HS-27A (cell line): Measurements from ENCODE around the gene MEMO1.
"Not testable (repeated sequence)": the region's sequence is repeated elsewhere in the genome, so short reads cannot be mapped to it uniquely, and the experiment has no call there.

Source experiments
- DNase-seq: peaks from one replicate; pipeline ENCODE4 v3.0.0-alpha.2; 2012; ENCODE audit warnings: low read depth, missing footprints

Gene MEMO1

DNA sequence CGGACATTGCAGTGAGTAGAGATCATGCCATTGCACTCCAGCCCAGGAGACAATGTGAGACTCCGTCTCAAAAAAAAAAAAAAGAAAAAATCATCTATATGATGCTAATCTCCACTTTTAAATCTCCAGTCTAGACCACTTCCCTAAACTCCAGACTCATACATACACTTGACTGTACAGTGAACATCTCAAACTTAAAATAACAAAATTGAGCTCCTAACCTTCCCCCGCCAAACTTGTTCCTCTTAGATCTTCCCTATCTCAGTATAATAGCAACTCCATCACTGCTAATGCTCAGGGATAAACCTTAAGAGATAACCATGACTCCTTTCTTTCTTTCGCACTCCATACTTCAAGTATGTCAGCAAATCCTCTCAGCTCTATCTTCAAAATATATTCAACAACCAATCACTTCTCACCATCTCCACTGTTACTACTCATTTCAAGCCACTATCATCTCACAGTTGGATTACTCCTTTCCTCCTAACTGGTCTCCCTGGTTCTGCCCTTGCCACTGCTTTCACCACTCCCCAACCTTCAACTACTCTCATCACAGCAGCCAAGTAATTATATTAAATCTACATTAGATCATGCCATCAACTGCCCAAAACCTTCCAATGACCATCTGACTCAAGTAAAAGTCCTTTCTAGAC, 12.0 kb downstream of the MEMO1 start:
- no peak for DNase-seq

- no peak for DNase-seq
Observed at GRCh38 chr2:31997653-31998052, 13.2 kb downstream of the MEMO1 start.

DNA sequence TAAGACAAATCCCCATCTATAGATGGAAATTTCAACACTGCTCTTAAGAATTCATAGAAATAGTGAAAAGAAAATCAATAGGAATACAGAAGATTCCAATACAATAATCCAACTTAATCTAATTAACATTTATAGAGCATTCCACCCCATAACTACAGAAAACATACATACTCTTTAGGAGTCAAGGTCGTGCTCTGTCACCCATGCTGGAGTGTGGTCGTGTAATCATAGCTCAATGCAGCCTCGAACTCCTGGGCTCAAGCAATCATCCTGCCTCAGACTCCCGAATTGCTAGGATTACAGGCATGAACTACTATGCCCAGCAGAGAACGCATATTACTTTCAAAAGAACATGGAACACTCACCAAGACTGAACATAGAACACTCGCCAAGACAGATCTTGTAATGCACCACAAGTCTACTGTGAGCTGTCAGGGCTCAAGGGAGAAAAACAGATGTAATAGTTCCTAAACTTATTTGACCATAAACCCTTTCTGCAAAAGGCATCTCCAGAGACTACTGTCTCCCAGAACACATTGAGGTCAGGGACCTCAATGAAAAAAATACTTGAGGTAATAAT, 14.1 kb downstream of the MEMO1 start:
- no peak for DNase-seq

- DNase-seq: no peak
Observed at GRCh38 chr2:31992934-31993333, 17.9 kb downstream of the MEMO1 start.

- no peak for DNase-seq
Observed at GRCh38 chr2:31992025-31992579, 18.7 kb downstream of the MEMO1 start.

DNA sequence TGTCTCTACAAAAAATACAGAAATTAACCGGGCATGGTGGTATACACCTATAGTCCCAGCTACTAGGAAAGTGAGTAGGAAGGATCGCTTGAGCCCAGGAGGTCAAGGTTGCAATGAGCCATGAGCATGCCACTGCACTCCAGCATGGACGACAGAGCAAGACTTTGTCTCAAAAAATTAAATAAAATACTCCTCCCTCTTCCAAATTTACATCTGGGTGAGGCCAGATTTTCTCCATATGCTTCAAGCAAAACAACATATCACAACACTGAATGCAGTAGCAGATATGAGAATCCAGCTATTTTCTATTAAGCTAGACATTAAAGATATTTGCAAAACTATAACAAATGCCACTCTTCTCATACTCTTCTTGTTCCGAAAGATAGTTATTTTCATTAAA, 20.9 kb downstream of the MEMO1 start:
- no peak for DNase-seq

- DNase-seq: no peak
Observed at GRCh38 chr2:31987454-31988220, 23.2 kb downstream of the MEMO1 start.

- DNase-seq: no peak
Observed at GRCh38 chr2:31986906-31987305, 23.9 kb downstream of the MEMO1 start.

- DNase-seq: no peak
Observed at GRCh38 chr2:31983762-31984467, 26.9 kb downstream of the MEMO1 start.

DNA sequence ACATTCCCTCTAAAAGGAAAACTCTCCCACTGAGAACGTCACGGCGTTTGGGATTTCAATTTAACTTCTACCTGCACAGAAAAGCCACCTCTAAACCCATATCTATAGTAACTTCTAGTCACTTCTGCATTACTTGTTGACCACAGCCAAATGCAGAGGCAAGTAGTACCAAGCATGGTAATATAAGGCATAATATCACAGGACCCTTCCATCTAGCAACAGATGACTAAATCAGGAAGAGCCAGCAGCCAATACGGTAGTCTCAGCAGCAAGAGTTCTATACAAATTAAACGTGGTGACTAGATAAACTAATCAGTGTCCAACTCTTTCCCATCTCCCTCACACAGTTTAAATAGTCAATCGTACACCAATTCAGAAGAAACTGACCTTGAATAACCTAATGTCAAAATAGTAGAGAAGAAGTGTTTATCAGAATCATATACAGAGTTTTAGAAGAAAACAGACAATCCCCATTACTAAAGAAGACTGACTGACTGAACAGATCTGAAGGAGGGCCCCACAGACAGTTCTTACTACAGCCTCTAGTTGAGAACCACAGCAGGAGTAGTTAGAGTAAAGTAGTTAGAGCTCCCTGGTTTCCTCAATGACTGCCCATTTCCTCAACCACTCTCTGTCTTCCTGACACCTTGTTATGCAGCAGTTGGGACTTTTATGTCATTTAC, 30.0 kb downstream of the MEMO1 start:
- no peak for DNase-seq

- DNase-seq: no peak
Observed at GRCh38 chr2:31979956-31980355, 30.9 kb downstream of the MEMO1 start.

DNA sequence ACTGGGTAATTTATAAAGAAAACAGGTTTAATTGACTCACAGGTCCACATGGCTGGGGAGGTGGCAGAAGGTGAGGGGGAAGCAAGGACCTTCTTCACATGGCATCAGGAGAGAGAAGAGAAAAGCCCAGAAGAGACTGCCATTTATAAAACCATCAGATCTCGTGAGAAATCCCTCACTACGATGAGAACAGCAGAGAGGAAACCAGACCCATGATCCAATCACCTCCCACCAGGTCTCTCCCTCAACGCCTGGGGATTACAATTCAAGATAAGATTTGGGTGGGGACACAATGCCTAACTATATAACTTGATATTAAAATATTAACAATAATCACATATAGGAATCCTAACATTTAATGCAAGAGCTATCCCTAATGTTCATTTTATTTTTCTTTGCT, 31.8 kb downstream of the MEMO1 start:
- DNase-seq: no peak

GRCh38 chr2:31978436-31978835, 32.4 kb downstream of the MEMO1 start:
- DNase-seq: no peak

DNA sequence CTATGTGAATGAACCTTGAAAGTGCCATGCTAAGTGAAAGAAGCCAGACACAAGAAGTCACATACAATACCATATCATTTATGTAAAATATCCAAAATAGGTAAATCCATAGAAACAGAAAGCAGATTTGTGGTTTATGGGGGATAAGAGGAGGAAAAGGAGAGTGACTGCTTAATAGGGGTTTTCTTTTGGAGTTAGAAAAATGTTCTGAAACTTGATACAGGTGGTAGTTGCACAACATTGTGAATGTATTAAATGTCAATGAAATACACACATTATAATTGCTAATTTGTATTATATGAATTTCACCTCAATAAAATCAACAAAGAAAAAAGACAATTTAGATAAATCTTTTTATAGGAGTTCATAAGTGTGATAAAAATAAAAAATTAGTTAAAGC, 37.1 kb downstream of the MEMO1 start:
- DNase-seq: no peak

DNA sequence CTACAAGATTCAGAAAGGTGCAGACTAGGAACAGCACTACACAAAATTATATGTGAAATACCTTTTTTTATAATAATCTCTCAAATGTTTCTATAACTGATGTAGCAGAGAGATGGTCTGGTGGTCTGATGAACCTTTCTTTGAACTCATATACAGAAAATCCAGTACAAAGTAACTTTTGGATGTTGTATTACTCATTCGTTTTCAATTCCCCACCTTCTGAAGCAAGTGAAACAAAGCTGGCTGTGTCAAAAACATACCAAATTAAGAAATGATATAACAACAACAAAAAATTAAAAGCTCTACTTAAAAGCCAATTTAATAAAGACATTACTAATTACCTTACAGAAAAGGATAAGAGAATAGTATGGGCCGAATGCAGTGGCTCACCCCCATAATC, 38.7 kb downstream of the MEMO1 start:
- no peak for DNase-seq

DNA sequence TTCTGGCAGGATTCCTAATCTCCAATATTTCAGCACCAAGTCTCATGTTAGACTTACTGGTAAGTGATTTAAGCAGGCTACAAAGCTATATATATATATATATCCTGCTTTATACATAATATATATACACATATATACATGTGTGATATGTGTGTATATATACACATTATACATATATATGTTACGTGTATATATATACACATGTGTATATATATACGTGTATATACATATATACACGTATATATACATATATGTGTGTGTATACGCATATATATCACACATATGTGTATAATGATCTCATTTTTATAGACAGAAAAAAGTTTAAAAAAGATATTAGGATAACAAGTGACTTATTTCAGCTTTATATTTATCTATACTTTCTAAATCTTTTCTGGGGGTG, 41.6 kb downstream of the MEMO1 start:
- no peak for DNase-seq

DNA sequence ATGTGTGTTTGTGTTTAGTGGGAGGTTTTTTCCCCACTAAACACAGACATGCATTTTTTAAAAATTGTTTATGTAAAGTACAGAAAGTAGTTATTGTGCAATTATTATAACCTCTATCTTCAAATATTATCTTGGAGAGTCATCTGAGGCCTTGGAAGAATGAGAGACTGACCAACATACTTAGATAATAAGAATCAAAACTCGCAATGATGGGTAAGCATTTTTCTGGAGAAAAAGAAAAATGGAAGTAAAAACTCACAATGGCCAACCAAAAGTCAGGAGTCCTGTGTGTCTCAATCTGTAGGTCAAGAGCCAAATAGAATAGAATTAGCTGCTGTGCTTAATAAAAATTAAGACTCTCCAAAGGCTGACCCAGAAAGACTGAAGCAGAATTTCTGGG, 43.0 kb downstream of the MEMO1 start:
- no peak for DNase-seq

GRCh38 chr2:31966402-31966801, 44.4 kb downstream of the MEMO1 start:
- not testable (repeated sequence) for DNase-seq

DNA sequence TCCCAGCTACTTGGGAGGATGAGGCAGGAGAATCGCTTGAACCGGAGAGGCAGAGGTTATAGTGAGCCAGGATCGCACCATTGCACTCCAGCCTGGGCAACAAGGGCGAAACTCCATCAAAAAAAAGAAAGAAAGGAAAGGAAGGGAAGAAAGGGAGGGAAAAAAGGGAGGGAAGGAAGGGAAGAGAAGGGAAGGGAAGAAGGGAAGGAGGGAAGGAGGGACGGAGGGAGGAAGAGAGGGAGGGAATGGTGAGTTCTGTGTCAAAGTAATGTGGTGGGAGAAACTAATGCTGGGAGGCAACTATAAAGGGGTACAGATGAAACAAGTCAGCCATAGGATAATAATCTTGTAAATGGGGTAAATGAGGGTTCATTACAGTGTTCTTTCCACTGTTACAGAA, 45.7 kb downstream of the MEMO1 start:
- DNase-seq: no peak

GRCh38 chr2:31962757-31963361, 47.9 kb downstream of the MEMO1 start:
- DNase-seq: no peak

GRCh38 chr2:31958140-31958717, 52.6 kb downstream of the MEMO1 start:
- no peak for DNase-seq
